GM21576 (cell line): ENCODE measurements around the gene TBC1D4.

Experiments used
- ATAC-seq: cut with Tn5 transposase; IDR thresholded peaks from one replicate; pipeline ENCODE4 v1.9.1; 2021; ENCODE audit warnings: mild to moderate bottlenecking, moderate library complexity; ENCODE audit not compliant: unreplicated experiment

Gene TBC1D4

DNA sequence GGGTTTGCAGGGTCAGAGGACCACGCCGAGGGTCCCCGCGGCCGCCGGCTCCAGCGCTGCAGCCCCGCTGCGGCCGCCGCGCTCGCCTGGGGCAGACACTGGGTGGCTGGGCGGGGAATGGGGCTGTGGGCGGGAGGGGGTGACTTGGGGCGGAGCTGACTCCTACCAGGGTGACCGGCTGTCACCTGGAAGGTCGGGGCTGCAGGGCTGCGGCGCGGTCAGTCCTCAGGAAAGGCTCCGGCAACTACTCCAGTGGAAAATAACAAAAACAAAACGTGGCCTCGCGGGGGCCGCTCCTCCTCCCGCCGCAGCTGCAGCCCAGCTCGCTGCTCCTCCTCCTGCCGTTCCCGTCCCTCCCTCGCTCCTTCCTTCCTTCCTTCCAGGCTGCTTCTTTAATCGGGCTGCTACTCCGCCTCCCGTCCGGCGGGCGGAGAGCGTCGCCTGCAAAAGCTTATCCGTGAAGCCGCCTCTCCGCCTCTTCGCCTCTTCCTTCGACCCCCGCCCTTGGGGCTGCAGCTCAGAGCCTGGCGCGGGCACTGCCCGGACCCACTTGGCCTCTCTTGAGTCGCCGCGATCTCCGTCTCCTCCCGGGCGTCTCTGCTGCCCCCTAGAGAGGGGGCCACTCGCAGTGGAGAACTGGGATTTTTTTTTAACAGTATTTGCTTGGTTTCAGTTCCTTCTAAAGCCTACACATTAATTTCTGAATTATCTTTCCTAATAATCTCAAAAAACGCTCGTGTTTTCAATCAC, at the start of gene TBC1D4:
Gene TBC1D4 (minus strand): TSS at position 100 of the 750 bp plus-strand sequence. CDS start 402 bp downstream, outside the sequence.
- ATAC-seq, result peak; percentile 82

- ATAC-seq, result no peak
Observed at GRCh38 chr13:75530549-75530961, 48.6 kb upstream of the TBC1D4 start.

DNA sequence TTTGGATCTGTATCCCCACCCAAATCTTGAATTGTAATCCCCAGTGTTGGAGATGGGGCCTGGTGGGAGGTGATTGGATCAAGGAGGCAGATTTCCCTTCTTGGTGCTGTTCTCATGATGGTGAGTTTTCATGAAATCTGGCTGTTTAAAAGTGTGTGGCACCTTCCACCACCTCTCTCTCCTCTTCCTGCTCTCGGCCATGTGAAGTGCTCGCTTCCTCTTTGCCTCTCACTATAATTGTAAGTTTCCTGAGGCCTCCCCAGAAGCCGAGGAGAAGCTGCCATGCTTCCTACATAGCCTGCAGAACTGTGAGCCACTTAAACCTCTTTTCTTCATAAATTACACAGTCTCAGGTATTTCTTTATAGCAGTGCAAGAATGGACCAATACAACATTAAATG, 40.0 kb upstream of the TBC1D4 start:
- ATAC-seq, result no peak

- no peak for ATAC-seq
Observed at GRCh38 chr13:75518439-75519088, 36.6 kb upstream of the TBC1D4 start.

- ATAC-seq, result no peak
Observed at GRCh38 chr13:75514080-75514995, 32.4 kb upstream of the TBC1D4 start.

GRCh38 chr13:75513271-75513670, 31.3 kb upstream of the TBC1D4 start:
- no peak for ATAC-seq

- ATAC-seq, result peak; percentile 91
Observed at GRCh38 chr13:75512253-75512652, 30.3 kb upstream of the TBC1D4 start.

DNA sequence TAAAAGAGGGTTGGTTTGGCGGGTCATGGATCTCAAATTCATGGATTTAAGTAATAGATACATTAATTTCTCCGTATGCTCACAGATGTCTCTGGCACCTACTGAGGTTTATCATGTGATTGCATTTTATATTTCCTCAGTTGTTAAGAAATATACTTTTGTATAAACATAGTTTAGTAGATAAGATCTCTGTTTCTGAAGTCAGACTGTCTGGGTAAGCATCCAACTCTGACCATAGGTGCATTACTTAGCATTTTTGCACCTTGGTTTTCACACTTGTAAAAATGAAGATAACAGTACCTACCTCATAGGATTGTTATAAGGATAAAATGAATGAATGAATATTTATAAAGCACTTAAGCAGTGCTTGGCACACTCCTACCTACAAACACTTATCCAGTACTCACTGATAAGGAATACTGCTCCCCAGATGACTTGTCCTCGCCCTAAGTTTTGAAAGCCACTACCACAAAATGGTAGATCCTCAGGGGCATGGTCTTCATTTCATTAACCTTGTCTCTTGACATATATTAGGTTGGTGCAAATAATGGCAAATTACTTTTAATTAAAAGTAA, 29.2 kb upstream of the TBC1D4 start:
- ATAC-seq, result no peak

- no peak for ATAC-seq
Observed at GRCh38 chr13:75508002-75508548, 26.1 kb upstream of the TBC1D4 start.

DNA sequence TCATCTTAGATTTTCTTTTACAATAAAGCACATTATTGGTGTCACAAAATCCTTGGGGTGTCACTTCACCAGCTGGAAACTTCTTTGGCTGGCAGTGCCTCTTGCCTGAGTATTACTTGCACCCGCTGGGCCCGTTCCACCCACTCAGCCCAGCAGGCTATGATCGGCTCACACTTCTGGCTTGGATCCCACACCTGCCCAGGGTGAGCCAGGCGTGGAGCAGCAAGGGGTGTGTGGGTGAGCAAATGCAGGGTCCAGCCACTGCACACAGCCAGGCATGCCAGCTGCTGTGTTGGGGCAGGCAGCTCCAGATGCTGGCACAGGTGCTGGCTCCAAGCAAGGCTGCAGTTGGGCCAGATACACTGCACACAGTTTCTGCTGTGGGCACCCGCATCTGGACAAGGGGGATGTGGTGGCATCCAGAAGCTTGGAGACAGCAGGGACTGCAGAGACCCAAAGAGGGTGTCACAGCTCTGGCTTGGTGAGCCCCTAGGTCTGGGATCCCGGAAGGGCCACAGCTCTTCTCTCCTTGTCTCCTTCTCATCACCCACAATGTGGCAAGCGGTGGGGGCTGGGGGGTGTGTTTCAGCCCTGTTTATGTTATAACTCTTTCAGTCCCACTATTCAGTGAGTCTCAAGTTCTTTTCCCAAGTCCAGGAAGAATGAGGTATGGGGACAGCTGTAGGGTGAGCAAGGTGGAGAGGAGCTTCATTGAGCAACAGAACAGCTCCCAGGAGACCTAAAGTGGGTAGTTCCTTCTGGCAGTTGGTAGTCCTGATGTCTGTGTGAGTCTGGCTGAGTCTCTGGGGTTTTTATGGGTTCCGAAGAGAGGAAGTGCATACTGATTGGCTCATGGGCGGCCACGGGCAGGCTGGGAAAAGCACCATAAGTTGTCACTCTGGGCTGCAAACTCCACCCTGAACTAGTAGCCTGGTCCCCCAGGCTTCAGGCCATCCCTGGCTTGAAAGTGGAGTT, 25.3 kb upstream of the TBC1D4 start:
- ATAC-seq, result no peak

DNA sequence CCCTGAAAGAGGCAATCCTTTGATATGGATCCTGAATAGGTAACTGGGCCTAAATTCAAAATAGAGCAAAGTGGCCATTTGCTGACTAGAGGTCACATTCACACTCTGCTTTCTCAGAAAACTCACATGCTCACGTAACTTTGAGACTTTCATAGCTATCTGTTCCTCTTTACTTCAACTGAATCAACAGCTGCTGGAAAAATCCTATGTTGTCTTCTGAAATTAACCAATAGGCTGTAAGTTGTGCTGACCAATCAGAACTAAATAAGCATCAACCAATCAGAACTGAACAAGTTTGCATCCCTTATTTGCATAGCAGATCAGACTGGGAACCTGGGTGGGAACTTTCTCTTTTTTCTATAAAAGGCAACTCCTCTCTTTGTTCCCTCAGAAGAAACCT, 24.0 kb upstream of the TBC1D4 start:
- ATAC-seq, result no peak

GRCh38 chr13:75505327-75505726, 23.4 kb upstream of the TBC1D4 start:
- ATAC-seq, result no peak

DNA sequence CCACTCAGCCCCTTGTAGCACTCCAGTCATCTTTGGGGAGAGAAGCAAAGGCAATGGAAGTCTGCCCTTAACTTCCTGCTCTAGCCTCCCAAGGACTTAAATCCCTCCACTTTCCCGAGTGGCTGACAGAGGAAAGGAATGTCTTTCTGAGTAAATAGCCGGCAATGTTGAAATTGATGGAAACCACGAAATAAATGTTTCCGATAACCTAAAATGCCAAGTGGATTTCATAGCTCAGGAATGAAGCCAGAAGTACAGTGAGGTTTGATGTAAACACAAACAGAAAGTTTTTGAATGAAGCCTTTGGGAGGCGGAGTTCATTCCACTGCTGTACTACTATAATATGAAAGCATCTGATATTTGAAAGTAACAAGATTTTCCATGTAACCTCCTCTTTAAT, 14.0 kb upstream of the TBC1D4 start:
- ATAC-seq, result no peak

DNA sequence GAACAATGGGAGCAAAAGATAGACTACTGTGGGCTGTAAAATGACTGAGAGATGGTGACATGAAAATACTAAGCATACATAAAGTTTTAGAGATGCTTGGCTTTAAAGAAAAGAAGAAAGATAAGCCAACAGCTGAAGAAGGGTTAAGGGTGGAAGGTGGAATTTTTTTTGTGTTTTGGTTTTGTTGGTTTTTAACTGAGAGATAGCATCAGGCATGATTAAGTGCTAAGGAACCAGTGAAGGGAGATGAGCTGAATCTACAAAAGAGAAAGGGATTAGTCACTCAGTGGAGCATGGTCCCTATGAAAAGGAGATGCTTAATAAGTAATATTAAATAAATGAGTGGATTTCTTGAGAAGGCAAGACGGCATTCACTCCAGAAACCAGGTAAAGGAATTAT, 12.5 kb upstream of the TBC1D4 start:
- ATAC-seq, result no peak

- ATAC-seq, result no peak
Observed at GRCh38 chr13:75493156-75493555, 11.2 kb upstream of the TBC1D4 start.

DNA sequence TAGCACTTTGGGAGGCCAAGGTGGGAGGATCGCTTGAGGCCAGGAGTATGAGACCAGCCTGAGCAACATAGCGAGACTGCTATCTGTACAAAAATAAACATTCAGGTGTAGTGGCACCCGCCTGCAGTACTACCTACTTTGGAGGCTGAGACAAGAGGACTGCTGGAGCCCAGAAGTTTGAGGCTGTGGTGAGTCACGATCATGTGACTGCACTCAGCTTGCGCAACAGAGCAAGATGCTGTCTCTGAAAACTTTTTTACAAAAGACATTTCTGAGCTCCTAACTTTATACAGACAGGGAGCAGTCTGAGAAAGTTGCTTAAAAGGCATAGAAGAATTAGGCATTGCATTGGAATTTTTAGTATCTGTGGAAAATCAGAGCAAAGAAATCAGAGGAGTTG, 10.4 kb upstream of the TBC1D4 start:
- ATAC-seq, result no peak

DNA sequence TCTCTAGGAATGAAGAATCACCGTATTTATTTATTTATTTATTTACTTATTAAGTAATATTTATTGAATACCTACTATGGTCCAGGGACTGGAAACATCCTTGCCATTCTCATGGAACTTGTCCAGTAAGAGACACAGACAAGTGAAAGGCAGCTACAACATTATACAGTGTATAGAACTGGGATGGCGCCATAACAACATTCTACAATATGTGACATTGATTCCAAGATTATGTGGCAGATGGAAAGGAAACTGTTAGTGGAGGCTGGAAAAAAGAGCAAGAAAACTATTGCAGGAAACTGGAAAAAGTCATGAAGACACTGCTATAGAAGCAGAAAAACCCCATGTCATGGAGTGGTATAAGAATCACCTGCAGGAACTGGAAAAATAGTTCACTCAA, 9.4 kb upstream of the TBC1D4 start:
- ATAC-seq, result no peak

- peak; percentile 82 for ATAC-seq
Observed at GRCh38 chr13:75489502-75490263, 7.7 kb upstream of the TBC1D4 start.
